Activated naive CD4-positive, alpha-beta T cell (primary cell): Measurements from ENCODE around the gene ST6GAL1.

Experiments
- DNase-seq, 4 experiments: peaks; one replicate each; lab custom pipeline; 2025; lab: John Stamatoyannopoulos, UW

ST6GAL1 gene

GRCh38 chr3:187112934-187113793, 182.8 kb downstream of the ST6GAL1 start:
- no peak for DNase-seq

- no peak for DNase-seq
Measured at GRCh38 chr3:187114511-187114910, 184.2 kb downstream of the ST6GAL1 start.

GRCh38 chr3:187120326-187120725, 190.0 kb downstream of the ST6GAL1 start:
- no peak for DNase-seq

GRCh38 chr3:187122261-187122660, 191.9 kb downstream of the ST6GAL1 start:
- no peak for DNase-seq

GRCh38 chr3:187125319-187126031, 195.1 kb downstream of the ST6GAL1 start:
- DNase-seq, result no peak
